VCaP (cell line): ENCODE data around the gene TMEM128.
A peak's percentile ranks its signal among the peaks of the same experiment; 100 is the strongest.
"Not testable (repeated sequence)": the region's sequence is repeated elsewhere in the genome, so short reads cannot be mapped to it uniquely, and the experiment has no call there.

ENCODE experiments used
- H3K27ac ChIP-seq: fragments of 450-650 bp; 2 replicates; pipeline ENCODE4 v1.5.1; 2017
- CTCF ChIP-seq: fragments of 450-650 bp; conservative IDR thresholded peaks from 2 replicates; pipeline ENCODE4 v1.5.1; 2017; ENCODE audit warnings: mild to moderate bottlenecking, moderate library complexity

Gene TMEM128

GRCh38 chr4:4254199-4254598, 6.2 kb upstream of the TMEM128 start:
- H3K27ac ChIP-seq: no peak overlapping the region
- TF ChIP-seq CTCF: no peak

GRCh38 chr4:4249866-4250265, 1.8 kb upstream of the TMEM128 start:
- no peak overlapping the region for H3K27ac ChIP-seq
- TF ChIP-seq CTCF: no peak

GRCh38 chr4:4249342-4249741, 1.3 kb upstream of the TMEM128 start:
- peak overlapping the region; percentile 92 for H3K27ac ChIP-seq

GRCh38 chr4:4248885-4249203, 821 bp upstream of the TMEM128 start:
- peak overlapping the region; percentile 92 for H3K27ac ChIP-seq
- no peak for TF ChIP-seq CTCF

- TF ChIP-seq CTCF: no peak
- H3K27ac ChIP-seq: peak overlapping the region; percentile 92
Observed at GRCh38 chr4:4247696-4248028, 361 bp downstream of the TMEM128 start.

GRCh38 chr4:4245172-4245571, 2.9 kb downstream of the TMEM128 start:
- H3K27ac ChIP-seq: no peak overlapping the region

GRCh38 chr4:4239551-4239950, 8.5 kb downstream of the TMEM128 start:
- not testable (repeated sequence) for H3K27ac ChIP-seq

More at GRCh38 chr4:4245172-4245571, 2.9 kb downstream of the TMEM128 start:
- no peak for TF ChIP-seq CTCF

- no peak overlapping the region for H3K27ac ChIP-seq
- no peak for TF ChIP-seq CTCF
Observed at GRCh38 chr4:4233610-4234009, 14.4 kb downstream of the TMEM128 start.

GRCh38 chr4:4228356-4228668, 19.7 kb downstream of the TMEM128 start:
- TF ChIP-seq CTCF: no peak
- H3K27ac ChIP-seq: no peak overlapping the region
